ENCODE data around the gene AP3S1. TPM values are rescaled to one million over a fixed set of nuclear protein-coding genes. Genes with fewer than 3 reads are reported as not detected.
"Not testable (repeated sequence)": the region's sequence is repeated elsewhere in the genome, so short reads cannot be mapped to it uniquely, and the experiment has no call there.

The AP3S1 gene
- total RNA-seq, 1 experiment from 2014 or later = 188 TPM

DNA sequence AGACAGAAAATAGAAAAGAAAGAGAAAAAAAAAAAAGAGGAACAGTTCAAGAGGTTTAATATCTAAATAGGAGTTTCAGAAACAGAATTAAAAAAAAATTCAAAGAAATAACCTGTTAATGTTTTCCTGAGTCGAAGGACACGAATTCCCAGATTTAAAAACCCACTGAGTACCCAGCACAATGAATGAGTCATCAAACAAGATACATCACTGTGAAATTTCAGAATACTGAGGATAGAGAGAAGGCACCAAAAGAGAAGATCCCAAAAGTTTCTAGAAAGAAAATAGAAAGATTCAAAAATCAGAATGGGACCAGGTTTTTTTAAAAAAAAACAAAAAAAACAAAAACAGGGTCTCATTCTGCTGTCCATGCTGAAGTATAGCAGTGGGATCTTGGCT is 34.1 kb upstream of the AP3S1 start:
- H3K36me3 ChIP-seq (ENCODE audit: insufficient read depth, low read length) = no peaks in the 10 kb centered on the region
- H3K27me3 ChIP-seq (ENCODE audit: low read length) = no peaks in the 10 kb centered on the region
- H3K9me2 ChIP-seq (replicated peaks; ENCODE audit: insufficient read depth, low read length) = no peaks in the 10 kb centered on the region
- no peak overlapping the region for H3K4me2 ChIP-seq (ENCODE audit: low read depth, low read length, poor library complexity, severe bottlenecking)
- no peaks in the 10 kb centered on the region for H3K4me1 ChIP-seq (ENCODE audit: low read length)
- H3K79me2 ChIP-seq (ENCODE audit: low read length) = no peaks in the 10 kb centered on the region
- H2AFZ ChIP-seq (ENCODE audit: low read length) = no peak overlapping the region
- no peaks in the 10 kb centered on the region for H4K20me1 ChIP-seq (ENCODE audit: insufficient read depth, low read depth, low read length)
- no peak overlapping the region for H3K4me3 ChIP-seq (ENCODE audit: low read length)
- no peak for DNase-seq
- no peak overlapping the region for H3K9ac ChIP-seq (ENCODE audit: low read length)
- H3K9me3 ChIP-seq (ENCODE audit: low read length) = no peaks in the 10 kb centered on the region
- no peak overlapping the region for H3K27ac ChIP-seq (ENCODE audit: low read length)

DNA sequence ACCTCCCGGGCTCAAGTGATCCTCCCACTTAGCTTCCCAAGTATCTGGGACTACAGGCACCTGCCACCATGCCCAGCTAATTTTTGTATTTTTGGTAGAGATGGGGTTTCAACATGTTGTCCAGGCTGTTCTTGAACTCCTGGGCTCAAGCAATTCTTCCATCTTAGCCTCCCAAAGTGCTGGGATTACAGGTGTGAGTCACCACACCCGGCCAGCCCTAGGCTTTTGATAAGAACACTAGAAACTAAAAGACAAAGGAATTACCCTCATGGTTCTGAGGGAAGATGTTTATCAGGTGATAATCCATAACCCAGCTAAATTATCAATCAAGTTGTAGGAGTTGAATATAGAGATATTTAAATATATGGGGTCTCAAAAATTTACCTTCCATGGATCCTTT is 33.7 kb upstream of the AP3S1 start:
- not testable (repeated sequence) for H3K9me2 ChIP-seq (replicated peaks; ENCODE audit: insufficient read depth, low read length); H3K4me3 ChIP-seq (ENCODE audit: low read length); H3K36me3 ChIP-seq (ENCODE audit: insufficient read depth, low read length); H3K79me2 ChIP-seq (ENCODE audit: low read length); H3K9me3 ChIP-seq (ENCODE audit: low read length); H3K27ac ChIP-seq (ENCODE audit: low read length); H3K4me1 ChIP-seq (ENCODE audit: low read length); H3K4me2 ChIP-seq (ENCODE audit: low read depth, low read length, poor library complexity, severe bottlenecking); H3K27me3 ChIP-seq (ENCODE audit: low read length); H4K20me1 ChIP-seq (ENCODE audit: insufficient read depth, low read depth, low read length); DNase-seq; H2AFZ ChIP-seq (ENCODE audit: low read length); H3K9ac ChIP-seq (ENCODE audit: low read length)

DNA sequence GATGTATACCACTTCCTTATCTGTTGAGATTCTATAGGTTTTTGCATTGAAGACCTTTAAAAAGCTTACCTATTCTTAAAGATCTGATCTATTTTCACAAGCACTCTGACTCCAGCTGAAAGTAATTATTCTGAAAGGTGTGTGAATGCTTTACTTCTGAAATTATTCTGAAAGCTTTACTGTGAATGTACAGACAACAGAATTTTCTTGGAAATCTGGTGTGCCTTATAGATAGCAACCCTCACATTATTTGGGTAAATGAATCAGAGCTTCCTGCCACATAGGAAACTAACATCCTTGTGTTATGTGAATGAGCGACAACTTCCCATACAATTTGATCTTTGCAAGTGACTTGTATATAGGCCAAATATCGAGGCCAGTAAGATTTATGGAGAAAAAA is 31.8 kb upstream of the AP3S1 start:
- no peaks in the 10 kb centered on the region for H3K4me1 ChIP-seq (ENCODE audit: low read length)
- no peaks in the 10 kb centered on the region for H4K20me1 ChIP-seq (ENCODE audit: insufficient read depth, low read depth, low read length)
- H3K4me2 ChIP-seq (ENCODE audit: low read depth, low read length, poor library complexity, severe bottlenecking) = no peak overlapping the region

DNA sequence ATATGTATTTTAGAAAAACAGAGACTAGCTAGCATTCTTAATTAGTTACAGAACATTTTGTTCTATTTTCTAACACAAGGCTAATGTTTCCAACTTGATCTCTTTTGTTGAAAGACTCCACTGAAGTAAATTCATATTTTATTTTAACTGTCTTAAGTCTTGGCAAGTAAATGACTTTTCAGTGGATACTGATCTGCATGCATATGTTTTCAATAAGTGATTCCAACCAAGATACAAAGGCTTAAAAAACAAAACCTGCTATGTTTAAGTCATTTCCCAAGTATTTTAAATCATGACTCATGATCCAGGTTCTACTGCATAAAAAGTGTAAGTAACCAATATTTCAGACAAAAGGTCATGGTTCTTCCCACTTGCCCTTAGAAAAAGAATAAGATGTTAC is 31.0 kb upstream of the AP3S1 start:
- no peak for DNase-seq
- Histone ChIP-seq H3K36me3 (ENCODE audit: insufficient read depth, low read length) (no peaks in the 10 kb centered on the region), H3K27ac (ENCODE audit: low read length) (no peak overlapping the region), H3K4me2 (ENCODE audit: low read depth, low read length, poor library complexity, severe bottlenecking) (no peak overlapping the region), H3K9ac (ENCODE audit: low read length) (no peak overlapping the region), H3K79me2 (ENCODE audit: low read length) (no peaks in the 10 kb centered on the region), H4K20me1 (ENCODE audit: insufficient read depth, low read depth, low read length) (no peaks in the 10 kb centered on the region), H3K4me1 (ENCODE audit: low read length) (no peaks in the 10 kb centered on the region), H3K27me3 (ENCODE audit: low read length) (no peaks in the 10 kb centered on the region), H3K9me2 (replicated peaks; ENCODE audit: insufficient read depth, low read length) (no peaks in the 10 kb centered on the region), H2AFZ (ENCODE audit: low read length) (no peak overlapping the region), H3K9me3 (ENCODE audit: low read length) (no peaks in the 10 kb centered on the region), H3K4me3 (ENCODE audit: low read length) (no peak overlapping the region)

More for the DNA sequence above, 31.8 kb upstream of the AP3S1 start:
- no peaks in the 10 kb centered on the region for H3K9me2 ChIP-seq (replicated peaks; ENCODE audit: insufficient read depth, low read length)
- no peaks in the 10 kb centered on the region for H3K79me2 ChIP-seq (ENCODE audit: low read length)
- no peak overlapping the region for H2AFZ ChIP-seq (ENCODE audit: low read length)
- H3K9me3 ChIP-seq (ENCODE audit: low read length) = no peaks in the 10 kb centered on the region
- no peak for DNase-seq
- H3K9ac ChIP-seq (ENCODE audit: low read length) = no peak overlapping the region
- no peak overlapping the region for H3K27ac ChIP-seq (ENCODE audit: low read length)
- H3K27me3 ChIP-seq (ENCODE audit: low read length) = no peaks in the 10 kb centered on the region
- H3K36me3 ChIP-seq (ENCODE audit: insufficient read depth, low read length) = no peaks in the 10 kb centered on the region
- no peak overlapping the region for H3K4me3 ChIP-seq (ENCODE audit: low read length)

DNA sequence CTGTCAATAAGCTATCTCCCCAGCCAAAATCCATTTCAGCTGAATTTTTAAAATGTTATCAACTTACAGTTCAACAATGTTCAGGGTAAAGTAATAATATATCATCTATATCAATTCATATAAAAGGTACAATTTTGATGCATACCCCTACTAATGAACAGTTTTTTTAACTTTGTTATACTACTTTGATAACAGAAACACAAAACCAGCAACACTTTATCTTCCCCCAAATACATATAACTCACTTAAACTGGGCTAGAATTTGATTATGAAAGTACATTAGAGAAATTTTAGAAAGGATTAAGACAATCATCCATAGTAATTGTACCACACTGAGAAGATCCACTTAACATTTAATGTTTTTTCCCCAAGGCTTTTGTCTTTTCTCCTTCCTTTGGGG is 30.3 kb upstream of the AP3S1 start:
- H3K4me2 ChIP-seq (ENCODE audit: low read depth, low read length, poor library complexity, severe bottlenecking) = no peak overlapping the region
- no peaks in the 10 kb centered on the region for H4K20me1 ChIP-seq (ENCODE audit: insufficient read depth, low read depth, low read length)
- H3K27ac ChIP-seq (ENCODE audit: low read length) = no peak overlapping the region
- no peaks in the 10 kb centered on the region for H3K4me1 ChIP-seq (ENCODE audit: low read length)
- H3K36me3 ChIP-seq (ENCODE audit: insufficient read depth, low read length) = no peaks in the 10 kb centered on the region
- no peaks in the 10 kb centered on the region for H3K27me3 ChIP-seq (ENCODE audit: low read length)
- DNase-seq = no peak
- no peak overlapping the region for H3K4me3 ChIP-seq (ENCODE audit: low read length)
- H3K9me2 ChIP-seq (replicated peaks; ENCODE audit: insufficient read depth, low read length) = no peaks in the 10 kb centered on the region
- no peak overlapping the region for H3K9ac ChIP-seq (ENCODE audit: low read length)
- H2AFZ ChIP-seq (ENCODE audit: low read length) = no peak overlapping the region
- no peaks in the 10 kb centered on the region for H3K9me3 ChIP-seq (ENCODE audit: low read length)
- no peaks in the 10 kb centered on the region for H3K79me2 ChIP-seq (ENCODE audit: low read length)

DNA sequence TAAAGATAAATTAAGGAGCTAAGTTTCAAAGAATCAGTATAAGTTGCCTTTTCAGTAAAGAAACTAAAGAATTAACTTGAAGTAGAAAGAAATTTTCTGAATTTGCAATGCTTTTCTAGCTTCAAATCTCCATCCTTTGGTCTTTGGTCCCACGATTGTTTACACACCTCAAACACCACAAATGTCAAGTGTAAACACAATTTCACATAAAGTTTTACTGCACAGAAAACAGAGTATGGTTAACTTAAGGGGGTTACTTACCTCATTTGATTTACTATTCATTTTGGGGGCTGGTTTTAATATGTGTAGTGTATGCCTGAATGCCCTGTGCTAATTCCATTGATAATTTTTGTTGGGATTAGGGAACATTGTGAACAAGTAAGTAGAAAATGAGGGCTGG is 29.4 kb upstream of the AP3S1 start:
- DNase-seq = no peak
- H2AFZ ChIP-seq (ENCODE audit: low read length) = no peak overlapping the region
- H3K36me3 ChIP-seq (ENCODE audit: insufficient read depth, low read length) = no peaks in the 10 kb centered on the region
- H3K4me1 ChIP-seq (ENCODE audit: low read length) = no peaks in the 10 kb centered on the region
- H3K9me2 ChIP-seq (replicated peaks; ENCODE audit: insufficient read depth, low read length) = no peaks in the 10 kb centered on the region
- H4K20me1 ChIP-seq (ENCODE audit: insufficient read depth, low read depth, low read length) = no peaks in the 10 kb centered on the region
- H3K27ac ChIP-seq (ENCODE audit: low read length) = no peak overlapping the region
- H3K79me2 ChIP-seq (ENCODE audit: low read length) = no peaks in the 10 kb centered on the region
- no peak overlapping the region for H3K9ac ChIP-seq (ENCODE audit: low read length)
- H3K4me3 ChIP-seq (ENCODE audit: low read length) = no peak overlapping the region
- no peaks in the 10 kb centered on the region for H3K27me3 ChIP-seq (ENCODE audit: low read length)
- H3K9me3 ChIP-seq (ENCODE audit: low read length) = no peaks in the 10 kb centered on the region
- H3K4me2 ChIP-seq (ENCODE audit: low read depth, low read length, poor library complexity, severe bottlenecking) = no peak overlapping the region

DNA sequence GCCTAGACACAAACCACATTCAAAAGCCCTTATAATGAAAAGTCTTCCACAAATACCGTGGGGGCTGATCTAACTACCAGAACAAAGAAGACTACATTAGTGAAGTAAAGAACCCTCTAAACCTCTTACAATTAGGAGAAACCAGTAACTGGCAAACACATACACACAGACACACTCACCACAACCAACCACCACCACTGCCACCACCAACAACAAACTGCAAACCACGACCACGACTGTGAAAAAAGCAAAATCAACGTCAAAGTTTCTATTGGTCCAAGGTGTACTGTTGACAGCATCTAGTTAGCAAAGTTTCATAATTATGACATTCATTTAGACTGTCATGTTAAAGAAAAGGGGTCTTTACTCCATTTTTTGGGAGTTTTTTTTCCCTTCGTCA is 28.0 kb upstream of the AP3S1 start:
- no peak overlapping the region; the same call in 1 of the 2 replicates for H2AFZ ChIP-seq (ENCODE audit: low read length)
- no peaks in the 10 kb centered on the region for H3K9me3 ChIP-seq (ENCODE audit: low read length)
- no peak overlapping the region for H3K27ac ChIP-seq (ENCODE audit: low read length)
- H4K20me1 ChIP-seq (ENCODE audit: insufficient read depth, low read depth, low read length) = no peaks in the 10 kb centered on the region
- no peaks in the 10 kb centered on the region for H3K9me2 ChIP-seq (replicated peaks; ENCODE audit: insufficient read depth, low read length)
- H3K4me1 ChIP-seq (ENCODE audit: low read length) = peaks cover 5% of the 10 kb centered on the region
- H3K79me2 ChIP-seq (ENCODE audit: low read length) = no peaks in the 10 kb centered on the region
- H3K4me2 ChIP-seq (ENCODE audit: low read depth, low read length, poor library complexity, severe bottlenecking) = no peak overlapping the region
- no peak overlapping the region for H3K4me3 ChIP-seq (ENCODE audit: low read length)
- H3K36me3 ChIP-seq (ENCODE audit: insufficient read depth, low read length) = no peaks in the 10 kb centered on the region
- H3K9ac ChIP-seq (ENCODE audit: low read length) = no peak overlapping the region
- no peak for DNase-seq
- H3K27me3 ChIP-seq (ENCODE audit: low read length) = no peaks in the 10 kb centered on the region

DNA sequence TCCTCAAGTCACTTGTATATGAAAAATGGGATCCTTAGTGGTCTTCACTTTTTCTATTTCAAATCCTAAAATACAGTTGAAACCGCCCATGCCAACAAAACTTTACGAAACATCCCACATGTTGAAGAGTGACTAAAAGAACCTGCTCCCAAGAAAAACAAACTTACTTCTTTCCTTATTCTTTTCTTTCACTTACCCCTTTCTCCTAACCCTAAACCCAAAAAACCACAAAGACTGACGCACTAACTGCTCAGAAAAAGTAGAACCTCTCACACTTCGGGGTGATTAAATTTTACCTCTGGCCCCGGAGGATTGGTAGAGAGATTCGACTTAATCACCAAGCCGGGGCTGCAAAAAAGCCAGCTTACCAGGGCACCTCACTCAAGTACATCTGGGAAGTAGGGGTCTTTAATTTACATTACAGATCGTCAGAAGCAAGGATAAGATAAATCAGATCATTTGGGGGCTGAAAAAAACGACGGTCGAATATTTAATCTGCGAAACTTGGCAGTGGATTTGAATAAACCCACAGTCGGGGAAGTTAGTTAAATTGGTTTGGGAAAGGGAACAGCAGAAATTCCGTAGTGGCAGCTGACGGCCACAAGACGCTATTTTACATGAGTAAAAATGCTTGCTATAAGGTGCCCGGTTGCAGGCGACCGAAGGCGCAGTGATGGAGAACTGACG is 26.6 kb upstream of the AP3S1 start:
- Histone ChIP-seq H3K79me2 (ENCODE audit: low read length) (no peaks in the 10 kb centered on the region), H4K20me1 (ENCODE audit: insufficient read depth, low read depth, low read length) (no peaks in the 10 kb centered on the region), H3K9me2 (replicated peaks; ENCODE audit: insufficient read depth, low read length) (no peaks in the 10 kb centered on the region), H2AFZ (ENCODE audit: low read length) (no peak overlapping the region), H3K27me3 (ENCODE audit: low read length) (no peaks in the 10 kb centered on the region), H3K4me2 (ENCODE audit: low read depth, low read length, poor library complexity, severe bottlenecking) (no peak overlapping the region), H3K27ac (ENCODE audit: low read length) (no peak overlapping the region), H3K9me3 (ENCODE audit: low read length) (no peaks in the 10 kb centered on the region), H3K9ac (ENCODE audit: low read length) (no peak overlapping the region), H3K36me3 (ENCODE audit: insufficient read depth, low read length) (no peaks in the 10 kb centered on the region), H3K4me1 (ENCODE audit: low read length) (peaks cover 5% of the 10 kb centered on the region), H3K4me3 (ENCODE audit: low read length) (no peak overlapping the region)
- DNase-seq = no peak
